DOHH2 (cell line): Measurements from ENCODE around the gene CCDC40.

Experiments
- CTCF ChIP-seq: fragments of 200-600 bp; sonication (generic); IDR thresholded peaks from one replicate; pipeline ENCODE4 v1.5.1; 2014; ENCODE audit warnings: antibody characterized with exemption, mild to moderate bottlenecking, low read depth, low read length; ENCODE audit not compliant: poor library complexity, severe bottlenecking
- EZH2phosphoT487 ChIP-seq: fragments of 200-600 bp; sonication (generic); IDR thresholded peaks from 2 replicates; pipeline ENCODE4 v1.6.1; 2017; ENCODE audit warnings: borderline replicate concordance, mild to moderate bottlenecking, antibody characterized with exemption, low read length, moderate library complexity, mixed read lengths

GRCh38 chr17:80130992-80131391, 94.5 kb downstream of the CCDC40 start:
- no peak for TF ChIP-seq CTCF
- TF ChIP-seq EZH2phosphoT487: no peak
